Activated B cell treated with CpG ODN at 0.5 μM for 24 hours (primary cell): ENCODE measurements around the gene PRICKLE4. TPM values are rescaled to one million over a fixed set of nuclear protein-coding genes. Genes with fewer than 3 reads are reported as not detected.
"Not testable (repeated sequence)": the region's sequence is repeated elsewhere in the genome, so short reads cannot be mapped to it uniquely, and the experiment has no call there.

Experiments used
- ATAC-seq: fragments of 200-7000 bp; cut with Tn5 transposase; one replicate; pipeline ENCODE4 v1.10.0; 2021; ENCODE audit warnings: low read depth, mild to moderate bottlenecking, moderate library complexity
- CTCF ChIA-PET: fragments of 350-600 bp; sonication (Branson Sonifier 250); formaldehyde crosslinking; loops from one replicate; lab custom pipeline; 2021; ENCODE audit warnings: antibody characterized with exemption; lab: Charles Lee
- POLR2A ChIA-PET: fragments of 350-600 bp; sonication (Branson Sonifier 250); formaldehyde crosslinking; loops from one replicate; lab custom pipeline; 2021; ENCODE audit warnings: antibody characterized with exemption; lab: Charles Lee
- DNase-seq: peaks from one replicate; pipeline ENCODE4 v3.0.0; 2022
- H3K27ac Mint-ChIP-seq: one replicate; pipeline ENCODE4 v1.8.0; 2020; ENCODE audit warnings: mixed read lengths
- H3K27me3 Mint-ChIP-seq: one replicate; pipeline ENCODE4 v1.8.0; 2021; ENCODE audit warnings: mixed read lengths
- H3K36me3 Mint-ChIP-seq: one replicate; pipeline ENCODE4 v1.8.0; 2021; ENCODE audit warnings: low read depth, mixed read lengths
- H3K4me1 Mint-ChIP-seq: one replicate; pipeline ENCODE4 v1.8.0; 2021; ENCODE audit warnings: mixed read lengths
- H3K4me3 Mint-ChIP-seq: one replicate; pipeline ENCODE4 v1.8.0; 2020; ENCODE audit warnings: mild to moderate bottlenecking, mixed read lengths
- H3K9me3 Mint-ChIP-seq: one replicate; pipeline ENCODE4 v1.8.0; 2020; ENCODE audit warnings: mixed read lengths
- intact Hi-C: fragments of 100-400 bp; cut with micrococcal nuclease; formaldehyde crosslinking; loops from one replicate; pipeline ENCODE4 v1.15.1; 2024
- total RNA-seq: library from RNA; stranded (reverse); gene quantifications from 2 replicates; pipeline ENCODE4 v1.2.3, GENCODE V29; 2022
- TF ChIP-seq, protein P1 (sequence below): fragments of 200-600 bp; IDR thresholded peaks from one replicate; pipeline ENCODE4 v1.8.0; 2022; ENCODE audit warnings: antibody characterized with exemption, mild to moderate bottlenecking

PRICKLE4 gene
- total RNA-seq, 1 donor from 2014 or later: 0.75 TPM

DNA sequence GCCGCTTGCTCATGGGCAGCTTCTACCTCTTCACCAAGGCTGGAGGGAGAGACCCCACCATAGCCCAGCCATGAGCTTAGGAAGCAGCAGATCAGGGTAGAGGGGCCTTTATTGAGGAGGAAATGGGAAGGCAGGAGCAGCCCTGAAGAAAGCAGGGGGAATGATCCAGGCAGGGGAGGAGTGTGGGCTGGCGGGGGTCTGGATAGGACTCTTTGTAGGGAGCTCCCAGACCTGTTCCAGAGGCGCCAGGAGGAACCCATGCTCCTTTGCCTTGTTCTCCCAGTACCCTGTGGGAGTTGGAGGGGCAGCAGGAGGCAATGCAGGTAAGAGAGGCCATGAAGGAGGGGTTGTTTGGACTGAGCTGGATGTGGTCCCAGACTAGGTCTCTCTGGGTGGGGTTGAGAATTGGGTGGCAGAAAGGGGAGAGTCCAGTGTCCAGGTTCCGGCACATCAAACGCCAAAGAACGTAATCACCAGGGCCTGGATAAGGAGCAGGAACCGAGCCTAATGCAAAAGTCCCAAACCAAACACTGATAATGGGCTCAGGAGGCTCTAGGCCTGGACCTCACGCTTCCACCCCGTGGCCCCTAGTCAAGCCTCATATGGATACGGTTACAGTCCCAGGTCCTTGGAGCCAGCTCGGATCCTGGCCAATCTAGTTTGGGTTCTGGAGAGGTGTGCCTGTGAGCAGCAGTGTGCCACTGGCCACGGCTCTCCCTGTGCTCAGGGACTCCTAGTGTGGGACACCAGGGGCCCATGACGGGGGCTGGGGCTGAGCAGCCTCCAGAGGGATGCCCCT is 21.3 kb upstream of the PRICKLE4 start:
- ChIA-PET CTCF (no interaction called here), POLR2A (no interaction called here)
- ATAC-seq: no peak
- no peaks in the 10 kb centered on the region for H3K4me1 Mint-ChIP-seq
- no peak overlapping the region for H3K4me3 Mint-ChIP-seq
- no peak for DNase-seq
- H3K36me3 Mint-ChIP-seq: no peaks in the 10 kb centered on the region
- intact Hi-C loops: no loop called here
- H3K27me3 Mint-ChIP-seq: peaks cover 8% of the 10 kb centered on the region
- H3K9me3 Mint-ChIP-seq: no peaks in the 10 kb centered on the region
- H3K27ac Mint-ChIP-seq: no peak overlapping the region
- TF ChIP-seq, protein P1, sequence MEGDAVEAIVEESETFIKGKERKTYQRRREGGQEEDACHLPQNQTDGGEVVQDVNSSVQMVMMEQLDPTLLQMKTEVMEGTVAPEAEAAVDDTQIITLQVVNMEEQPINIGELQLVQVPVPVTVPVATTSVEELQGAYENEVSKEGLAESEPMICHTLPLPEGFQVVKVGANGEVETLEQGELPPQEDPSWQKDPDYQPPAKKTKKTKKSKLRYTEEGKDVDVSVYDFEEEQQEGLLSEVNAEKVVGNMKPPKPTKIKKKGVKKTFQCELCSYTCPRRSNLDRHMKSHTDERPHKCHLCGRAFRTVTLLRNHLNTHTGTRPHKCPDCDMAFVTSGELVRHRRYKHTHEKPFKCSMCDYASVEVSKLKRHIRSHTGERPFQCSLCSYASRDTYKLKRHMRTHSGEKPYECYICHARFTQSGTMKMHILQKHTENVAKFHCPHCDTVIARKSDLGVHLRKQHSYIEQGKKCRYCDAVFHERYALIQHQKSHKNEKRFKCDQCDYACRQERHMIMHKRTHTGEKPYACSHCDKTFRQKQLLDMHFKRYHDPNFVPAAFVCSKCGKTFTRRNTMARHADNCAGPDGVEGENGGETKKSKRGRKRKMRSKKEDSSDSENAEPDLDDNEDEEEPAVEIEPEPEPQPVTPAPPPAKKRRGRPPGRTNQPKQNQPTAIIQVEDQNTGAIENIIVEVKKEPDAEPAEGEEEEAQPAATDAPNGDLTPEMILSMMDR: no peak

DNA sequence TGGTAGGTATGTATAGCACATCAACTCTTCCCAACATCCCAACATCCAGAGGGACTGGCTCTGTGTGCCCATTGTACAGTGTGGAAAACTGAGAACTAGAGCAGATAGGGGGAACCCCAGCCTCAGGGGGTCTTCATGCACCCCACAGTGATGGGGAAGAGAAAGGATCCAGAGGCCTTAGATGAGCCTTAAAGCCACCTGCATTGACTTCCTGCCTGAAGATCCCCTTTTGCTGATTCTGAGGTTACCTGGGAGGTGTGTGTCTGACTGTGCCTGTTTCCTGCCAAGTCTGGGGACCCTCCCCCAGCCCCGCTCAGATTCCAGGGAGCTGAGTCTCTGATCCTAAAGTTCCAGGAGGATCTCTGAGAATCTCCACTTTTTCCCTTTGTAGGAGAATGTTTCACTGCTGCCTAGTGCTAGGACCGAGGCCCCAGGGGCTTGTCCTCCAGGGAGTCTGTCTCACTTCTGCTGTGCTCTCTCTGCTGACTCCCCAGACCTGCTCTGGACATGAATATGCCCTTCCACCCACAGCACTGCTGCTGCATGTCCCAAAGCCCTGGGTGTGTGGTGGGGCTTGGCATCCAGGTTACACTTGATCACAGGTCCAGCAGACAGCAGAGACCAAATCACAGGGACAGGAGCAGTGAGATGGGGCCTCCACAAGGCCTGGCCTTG is 20.5 kb upstream of the PRICKLE4 start:
- ChIA-PET POLR2A (no interaction called here), CTCF (no interaction called here)
- no peaks in the 10 kb centered on the region for H3K4me1 Mint-ChIP-seq
- no peak overlapping the region for H3K27ac Mint-ChIP-seq
- H3K27me3 Mint-ChIP-seq: peaks cover 8% of the 10 kb centered on the region
- no peaks in the 10 kb centered on the region for H3K36me3 Mint-ChIP-seq
- TF ChIP-seq, protein P1: no peak
- ATAC-seq (no peak), DNase-seq (no peak)
- intact Hi-C loops: no loop called here
- H3K9me3 Mint-ChIP-seq: no peaks in the 10 kb centered on the region
- no peak overlapping the region for H3K4me3 Mint-ChIP-seq

DNA sequence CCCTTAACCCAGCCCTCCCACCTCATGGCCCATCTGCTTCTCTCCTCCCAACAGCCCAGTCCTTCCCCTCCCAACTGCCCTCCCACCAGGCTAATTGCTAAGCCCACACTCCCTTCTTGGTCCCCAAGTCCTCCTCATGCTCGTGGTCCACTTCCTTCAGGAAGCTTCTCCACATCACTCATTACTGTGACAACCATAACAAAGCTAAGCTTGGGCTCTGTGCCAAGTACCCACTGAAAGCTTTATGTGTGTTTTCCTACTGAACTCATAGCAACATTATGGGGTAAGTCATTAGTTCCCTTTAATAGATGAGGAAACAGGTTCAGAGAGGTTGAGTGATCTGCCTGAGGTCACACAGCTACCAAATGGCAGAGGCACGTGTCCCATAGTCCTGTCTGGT is 17.1 kb upstream of the PRICKLE4 start:
- CTCF ChIA-PET: no interaction called here
- TF ChIP-seq, protein P1: no peak
- POLR2A ChIA-PET: no interaction called here

DNA sequence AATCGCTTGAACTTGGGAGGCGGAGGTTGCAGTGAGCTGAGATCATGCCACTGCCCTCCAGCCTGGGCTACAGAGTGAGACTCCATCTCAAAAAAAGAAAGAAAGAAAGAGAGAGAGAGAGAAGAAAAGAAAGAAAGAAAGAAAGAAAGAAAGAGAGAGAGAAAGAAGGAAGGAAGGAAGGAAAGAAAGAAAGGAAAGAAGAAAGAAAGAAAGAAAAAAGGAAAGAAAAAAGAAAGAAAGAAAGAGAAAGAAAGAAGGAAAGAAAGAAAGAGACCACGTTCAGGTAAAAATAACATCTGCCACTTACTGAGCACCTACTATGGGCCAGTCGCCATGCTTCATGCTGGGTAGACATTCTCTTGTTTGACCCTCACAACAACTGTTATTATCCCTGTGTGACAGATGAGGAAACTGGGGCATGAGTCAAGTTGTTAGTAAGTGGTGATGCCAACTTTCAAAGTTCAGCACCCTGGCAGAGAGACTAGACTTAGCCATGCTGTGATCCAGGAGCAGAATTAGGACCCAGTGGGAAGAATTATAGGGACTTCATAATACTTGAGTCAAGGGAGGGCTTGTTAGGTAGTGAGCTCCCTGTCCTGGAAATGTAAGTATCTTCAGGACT is 14.4 kb upstream of the PRICKLE4 start:
- POLR2A ChIA-PET, H3K4me1 Mint-ChIP-seq, ATAC-seq, intact Hi-C loops, H3K27me3 Mint-ChIP-seq, H3K27ac Mint-ChIP-seq, DNase-seq, H3K9me3 Mint-ChIP-seq, CTCF ChIA-PET, H3K4me3 Mint-ChIP-seq: not testable (repeated sequence)
- H3K36me3 Mint-ChIP-seq: peaks cover 13% of the 10 kb centered on the region

More for the DNA sequence above, 17.1 kb upstream of the PRICKLE4 start:
- intact Hi-C loops: no loop called here
- no peak overlapping the region for H3K4me3 Mint-ChIP-seq
- H3K9me3 Mint-ChIP-seq: no peaks in the 10 kb centered on the region
- no peaks in the 10 kb centered on the region for H3K4me1 Mint-ChIP-seq
- no peak for ATAC-seq
- no peak overlapping the region for H3K27ac Mint-ChIP-seq
- DNase-seq: no peak
- peaks cover 6% of the 10 kb centered on the region for H3K27me3 Mint-ChIP-seq
- no peaks in the 10 kb centered on the region for H3K36me3 Mint-ChIP-seq

DNA sequence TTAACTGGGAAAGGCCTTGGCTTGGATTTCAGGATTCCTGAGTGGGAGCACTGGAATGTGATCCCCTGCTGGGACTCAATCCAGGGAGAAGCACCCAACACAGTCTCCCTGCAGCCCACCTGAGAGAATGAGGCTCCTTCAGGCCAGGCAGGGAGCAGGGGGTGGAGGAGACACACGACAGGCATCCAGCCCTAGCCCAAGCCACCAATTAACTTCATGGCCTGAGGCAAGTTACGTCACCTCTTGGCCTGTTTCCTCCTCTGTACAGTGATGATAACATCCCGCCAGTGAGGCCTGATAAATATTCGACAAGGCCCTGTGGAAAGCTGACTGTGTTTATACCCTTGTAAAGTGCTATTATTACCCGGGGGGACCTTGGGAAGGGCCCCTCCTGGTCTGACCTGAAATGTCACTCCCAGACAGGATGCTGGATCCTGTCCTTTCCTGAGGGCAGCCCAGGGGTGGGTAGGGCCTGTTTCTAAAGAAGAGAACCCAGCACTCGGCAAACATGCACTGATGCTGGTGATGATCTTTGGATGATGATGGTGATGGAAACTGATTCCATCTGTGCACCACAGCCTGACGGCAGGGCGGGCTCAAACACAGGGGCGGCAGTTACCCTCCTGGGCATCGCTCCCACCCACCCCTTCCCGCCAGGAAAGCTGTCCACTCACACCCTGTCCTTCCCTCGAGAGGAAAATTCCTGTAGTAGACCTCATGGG is 13.3 kb upstream of the PRICKLE4 start:
- ChIA-PET POLR2A (no interaction called here), CTCF (no interaction called here)
- ATAC-seq (no peak), DNase-seq (no peak)
- peaks cover 6% of the 10 kb centered on the region for H3K27me3 Mint-ChIP-seq
- no peak overlapping the region for H3K27ac Mint-ChIP-seq
- peaks cover 24% of the 10 kb centered on the region for H3K36me3 Mint-ChIP-seq
- intact Hi-C loops: no loop called here
- TF ChIP-seq, protein P1: no peak
- no peaks in the 10 kb centered on the region for H3K9me3 Mint-ChIP-seq
- H3K4me1 Mint-ChIP-seq: no peaks in the 10 kb centered on the region
- no peak overlapping the region for H3K4me3 Mint-ChIP-seq
